IMR-90 (cell line): ENCODE data around the gene SLC27A6.

Experiments
- BHLHE40 ChIP-seq: fragments of 150-350 bp; IDR thresholded peaks from 2 replicates; pipeline ENCODE4 v1.6.1; 2016; ENCODE audit warnings: mild to moderate bottlenecking, low read depth, low read length
- CTCF ChIP-seq: conservative IDR thresholded peaks from 2 replicates; pipeline ENCODE4 v1.5.1; 2012; ENCODE audit warnings: mild to moderate bottlenecking, low read depth, low read length, improper control_type of control experiment
- POLR2A ChIP-seq: IDR thresholded peaks from 2 replicates; pipeline ENCODE4 v1.6.1; 2012; ENCODE audit warnings: mild to moderate bottlenecking, low read depth, low read length
- USF2 ChIP-seq: fragments of 150-350 bp; IDR thresholded peaks from 2 replicates; pipeline ENCODE4 v1.6.1; 2017; ENCODE audit warnings: mild to moderate bottlenecking, antibody characterized with exemption, low read length, low read depth

- TF ChIP-seq BHLHE40 (no peak), CTCF (no peak), POLR2A (no peak), USF2 (no peak)
These were observed 84.0 kb downstream of the SLC27A6 start for GRCh38 chr5:129049126-129049799.
